Measurements from ENCODE around the gene ADIPOR2.

Gene ADIPOR2

GRCh38 chr12:1744932-1745331, 54.1 kb downstream of the ADIPOR2 start:
- Histone ChIP-seq H3K27ac (ENCODE audit: low read depth, low read length, poor library complexity, severe bottlenecking) (no peak overlapping the region), H3K9ac (ENCODE audit: low read length) (no peak overlapping the region), H3K27me3 (ENCODE audit: insufficient read depth, low read length) (no peaks in the 10 kb centered on the region)

GRCh38 chr12:1747609-1748008, 56.7 kb downstream of the ADIPOR2 start:
- Histone ChIP-seq H2AFZ (ENCODE audit: low read length) (no peak overlapping the region), H3K9me3 (ENCODE audit: low read length) (peaks cover 24% of the 10 kb centered on the region), H3K9me2 (ENCODE audit: low read depth, low read length) (no peaks in the 10 kb centered on the region), H3K36me3 (ENCODE audit: insufficient read depth, low read length) (peaks cover 40% of the 10 kb centered on the region), H3K4me2 (ENCODE audit: low read length) (no peak overlapping the region), H3K9ac (ENCODE audit: low read length) (no peak overlapping the region), H3F3A (ENCODE audit: insufficient read depth, low read length) (no peaks in the 10 kb centered on the region), H3K27ac (ENCODE audit: low read depth, low read length, poor library complexity, severe bottlenecking) (no peak overlapping the region), H4K20me1 (ENCODE audit: insufficient read depth, low read length) (no peaks in the 10 kb centered on the region), H3K79me2 (ENCODE audit: insufficient read depth, low read length) (peaks cover 60% of the 10 kb centered on the region), H3K27me3 (ENCODE audit: insufficient read depth, low read length) (no peaks in the 10 kb centered on the region), H3K4me3 (ENCODE audit: low read depth, low read length, poor library complexity, severe bottlenecking) (no peak overlapping the region), H3K4me1 (ENCODE audit: insufficient read depth, low read length, severe bottlenecking) (peaks cover 3% of the 10 kb centered on the region)
- TF ChIP-seq EZH2 (IDR thresholded peaks at IDR 0.05; ENCODE audit: borderline replicate concordance, low read length) = no peak
- no peak for TF ChIP-seq CTCF (IDR thresholded peaks at IDR 0.05; ENCODE audit: low read length)

More at GRCh38 chr12:1744932-1745331, 54.1 kb downstream of the ADIPOR2 start:
- Histone ChIP-seq H3K79me2 (ENCODE audit: insufficient read depth, low read length) (peaks cover 60% of the 10 kb centered on the region), H3K4me2 (ENCODE audit: low read length) (no peak overlapping the region), H3F3A (ENCODE audit: insufficient read depth, low read length) (no peaks in the 10 kb centered on the region), H2AFZ (ENCODE audit: low read length) (no peak overlapping the region), H3K9me2 (ENCODE audit: low read depth, low read length) (no peaks in the 10 kb centered on the region), H3K4me1 (ENCODE audit: insufficient read depth, low read length, severe bottlenecking) (peaks cover 30% of the 10 kb centered on the region), H3K4me3 (ENCODE audit: low read depth, low read length, poor library complexity, severe bottlenecking) (no peak overlapping the region), H3K9me3 (ENCODE audit: low read length) (peaks cover 24% of the 10 kb centered on the region), H4K20me1 (ENCODE audit: insufficient read depth, low read length) (no peaks in the 10 kb centered on the region), H3K36me3 (ENCODE audit: insufficient read depth, low read length) (peaks cover 40% of the 10 kb centered on the region)
- TF ChIP-seq CTCF (IDR thresholded peaks at IDR 0.05; ENCODE audit: low read length) = no peak

- Histone ChIP-seq H3K4me2 (ENCODE audit: low read length) (no peak overlapping the region), H4K20me1 (ENCODE audit: insufficient read depth, low read length) (no peaks in the 10 kb centered on the region), H3K79me2 (ENCODE audit: insufficient read depth, low read length) (peaks cover 59% of the 10 kb centered on the region)
Measured at GRCh38 chr12:1749019-1749418, 58.1 kb downstream of the ADIPOR2 start.

More at GRCh38 chr12:1749019-1749418, 58.1 kb downstream of the ADIPOR2 start:
- H3K36me3 ChIP-seq (ENCODE audit: insufficient read depth, low read length) = peaks cover 41% of the 10 kb centered on the region
- H3K9me3 ChIP-seq (ENCODE audit: low read length) = peaks cover 27% of the 10 kb centered on the region
- no peaks in the 10 kb centered on the region for H3K4me1 ChIP-seq (ENCODE audit: insufficient read depth, low read length, severe bottlenecking)
- H3K9ac ChIP-seq (ENCODE audit: low read length) = no peak overlapping the region
- H3F3A ChIP-seq (ENCODE audit: insufficient read depth, low read length) = no peaks in the 10 kb centered on the region
- H3K27me3 ChIP-seq (ENCODE audit: insufficient read depth, low read length) = no peaks in the 10 kb centered on the region
- no peaks in the 10 kb centered on the region for H3K9me2 ChIP-seq (ENCODE audit: low read depth, low read length)
- H3K27ac ChIP-seq (ENCODE audit: low read depth, low read length, poor library complexity, severe bottlenecking) = no peak overlapping the region
- no peak overlapping the region for H2AFZ ChIP-seq (ENCODE audit: low read length)
- no peak for TF ChIP-seq CTCF (IDR thresholded peaks at IDR 0.05; ENCODE audit: low read length)
- no peak for TF ChIP-seq EZH2 (IDR thresholded peaks at IDR 0.05; ENCODE audit: borderline replicate concordance, low read length)
- no peak overlapping the region for H3K4me3 ChIP-seq (ENCODE audit: low read depth, low read length, poor library complexity, severe bottlenecking)

Data from OCI-LY1 (cell line).